ENCODE data around the gene CARMIL3.

Gene CARMIL3

DNA sequence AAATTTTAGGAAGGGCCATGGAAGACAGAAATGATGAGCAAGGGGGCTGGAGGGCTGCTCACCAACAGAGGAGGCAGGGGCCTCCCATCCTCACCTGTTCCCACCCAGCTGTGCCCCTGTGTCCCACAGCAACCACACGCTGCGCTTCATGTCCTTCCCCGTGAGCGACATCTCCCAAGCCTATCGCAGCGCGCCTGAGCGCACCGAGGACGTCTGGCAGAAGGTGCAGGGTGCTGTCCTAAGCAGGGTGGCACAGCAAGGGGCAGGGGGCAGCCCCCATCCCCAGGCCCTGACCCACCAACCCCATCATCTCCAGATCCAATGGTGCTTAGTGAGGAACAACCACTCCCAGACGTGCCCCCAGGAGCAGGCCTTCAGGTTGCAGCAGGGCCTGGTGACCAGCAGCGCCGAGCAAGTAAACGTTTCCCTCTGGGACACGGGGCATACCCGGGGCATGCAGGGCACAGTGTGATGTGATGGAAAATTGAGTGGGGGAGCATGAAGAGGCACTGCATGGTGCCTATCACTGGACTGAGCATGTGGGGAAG, 8.1 kb downstream of the CARMIL3 start:
- no peak for TF ChIP-seq ZFX (IDR thresholded peaks at IDR 0.05; ENCODE audit: borderline replicate concordance)
- TF ChIP-seq, protein P1, sequence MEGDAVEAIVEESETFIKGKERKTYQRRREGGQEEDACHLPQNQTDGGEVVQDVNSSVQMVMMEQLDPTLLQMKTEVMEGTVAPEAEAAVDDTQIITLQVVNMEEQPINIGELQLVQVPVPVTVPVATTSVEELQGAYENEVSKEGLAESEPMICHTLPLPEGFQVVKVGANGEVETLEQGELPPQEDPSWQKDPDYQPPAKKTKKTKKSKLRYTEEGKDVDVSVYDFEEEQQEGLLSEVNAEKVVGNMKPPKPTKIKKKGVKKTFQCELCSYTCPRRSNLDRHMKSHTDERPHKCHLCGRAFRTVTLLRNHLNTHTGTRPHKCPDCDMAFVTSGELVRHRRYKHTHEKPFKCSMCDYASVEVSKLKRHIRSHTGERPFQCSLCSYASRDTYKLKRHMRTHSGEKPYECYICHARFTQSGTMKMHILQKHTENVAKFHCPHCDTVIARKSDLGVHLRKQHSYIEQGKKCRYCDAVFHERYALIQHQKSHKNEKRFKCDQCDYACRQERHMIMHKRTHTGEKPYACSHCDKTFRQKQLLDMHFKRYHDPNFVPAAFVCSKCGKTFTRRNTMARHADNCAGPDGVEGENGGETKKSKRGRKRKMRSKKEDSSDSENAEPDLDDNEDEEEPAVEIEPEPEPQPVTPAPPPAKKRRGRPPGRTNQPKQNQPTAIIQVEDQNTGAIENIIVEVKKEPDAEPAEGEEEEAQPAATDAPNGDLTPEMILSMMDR (IDR thresholded peaks at IDR 0.05), result no peak
- no peak overlapping the region for H3K27ac ChIP-seq

DNA sequence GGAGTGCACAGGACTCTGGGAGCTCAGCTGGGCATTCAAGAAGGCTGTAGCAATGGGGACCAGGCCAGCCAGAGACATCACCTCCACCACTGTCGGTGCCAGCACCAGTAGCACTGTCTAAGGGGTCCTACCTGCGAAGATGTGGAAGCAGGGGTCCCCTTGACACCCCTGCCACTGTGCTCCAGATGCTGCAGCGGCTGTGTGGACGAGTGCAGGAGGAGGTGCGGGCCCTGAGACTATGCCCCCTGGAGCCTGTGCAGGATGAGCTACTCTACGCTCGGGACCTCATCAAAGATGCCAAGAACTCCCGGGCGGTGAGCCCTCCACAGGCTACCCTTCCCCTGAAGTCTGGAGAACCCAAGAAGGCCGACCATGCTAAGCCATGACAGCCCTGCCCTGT, 8.6 kb downstream of the CARMIL3 start:
- no peak overlapping the region for H3K27ac ChIP-seq

DNA sequence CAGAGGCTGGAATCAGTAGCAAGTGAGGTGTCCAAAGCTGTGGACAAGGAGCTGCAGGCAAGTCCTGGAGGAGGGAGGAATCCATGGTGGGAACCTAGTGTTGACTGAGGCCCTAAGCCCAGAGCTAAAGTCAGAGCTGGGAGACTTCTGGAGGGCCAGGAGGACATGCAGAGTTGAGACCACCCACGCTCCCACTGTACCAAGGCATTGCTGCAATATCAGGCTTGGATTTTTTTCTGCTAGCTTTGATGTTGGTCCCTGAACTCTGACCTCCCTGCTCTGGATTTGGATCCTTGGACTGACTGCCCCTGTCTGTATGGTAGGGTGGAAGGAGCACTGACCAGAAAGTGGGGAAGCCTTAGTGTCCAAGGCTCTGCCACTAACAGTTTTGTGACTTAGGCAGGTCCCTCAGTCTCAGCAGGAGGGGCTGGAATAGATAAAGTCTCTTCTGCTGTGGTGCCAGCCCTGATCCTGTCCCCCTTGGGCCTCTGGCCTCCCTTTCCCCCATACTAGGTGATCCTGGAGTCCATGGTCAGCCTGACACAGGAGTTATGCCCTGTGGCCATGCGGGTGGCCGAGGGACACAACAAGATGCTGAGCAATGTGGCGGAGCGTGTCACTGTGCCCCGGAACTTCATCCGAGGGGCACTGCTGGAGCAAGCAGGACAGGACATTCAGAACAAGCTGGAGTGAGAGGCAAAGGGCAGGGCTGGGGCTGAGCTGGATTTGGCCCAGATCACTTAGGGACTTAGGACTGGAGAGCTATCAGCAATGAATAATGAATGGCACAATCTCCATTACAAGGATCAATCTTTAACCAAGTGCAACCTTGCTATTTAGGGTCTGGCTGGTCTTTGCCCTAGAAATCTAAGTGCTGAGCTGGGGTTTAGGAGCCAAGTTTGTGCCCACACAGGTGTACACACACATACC, 9.4 kb downstream of the CARMIL3 start:
- H3K27ac ChIP-seq, result no peak overlapping the region
- TF ChIP-seq, protein P1 (IDR thresholded peaks at IDR 0.05), result no peak
- TF ChIP-seq ZFX (IDR thresholded peaks at IDR 0.05; ENCODE audit: borderline replicate concordance), result no peak

More for the DNA sequence above, 8.6 kb downstream of the CARMIL3 start:
- no peak for TF ChIP-seq ZFX (IDR thresholded peaks at IDR 0.05; ENCODE audit: borderline replicate concordance)
- TF ChIP-seq, protein P1 (IDR thresholded peaks at IDR 0.05), result no peak

DNA sequence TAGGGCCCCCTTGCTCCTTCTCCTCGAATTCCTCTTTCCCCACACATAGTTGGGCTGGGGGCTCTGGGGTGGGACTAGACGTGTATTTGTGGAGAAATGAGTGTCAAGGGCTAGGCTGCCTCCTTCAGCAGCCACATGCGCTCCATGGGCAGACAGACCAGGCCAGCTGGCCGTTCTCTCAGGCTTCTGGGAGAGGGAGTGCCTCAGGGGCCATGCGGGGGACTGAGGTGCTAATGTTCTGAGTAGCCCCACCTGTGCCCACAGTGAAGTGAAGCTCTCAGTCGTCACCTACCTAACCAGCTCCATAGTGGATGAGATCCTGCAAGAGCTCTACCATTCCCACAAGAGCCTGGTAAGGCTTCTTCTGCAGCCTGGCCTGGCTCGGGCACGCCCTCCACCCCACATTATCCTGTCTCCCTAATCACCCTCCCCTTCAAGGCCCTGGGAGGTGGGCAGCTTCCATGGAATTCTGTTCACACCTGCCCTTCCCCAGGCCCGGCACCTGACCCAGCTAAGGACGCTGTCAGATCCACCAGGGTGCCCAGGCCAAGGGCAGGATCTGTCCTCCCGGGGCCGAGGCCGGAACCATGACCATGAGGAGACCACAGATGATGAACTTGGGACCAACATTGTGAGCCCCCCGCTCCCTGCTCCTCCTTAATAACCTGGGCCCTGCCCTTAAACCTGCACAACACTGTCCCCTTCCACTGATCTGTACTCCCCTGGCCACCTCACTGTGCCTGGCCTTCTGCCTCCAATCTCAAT, 10.6 kb downstream of the CARMIL3 start:
- H3K27ac ChIP-seq, result no peak overlapping the region
- TF ChIP-seq, protein P1 (IDR thresholded peaks at IDR 0.05), result no peak
- TF ChIP-seq ZFX (IDR thresholded peaks at IDR 0.05; ENCODE audit: borderline replicate concordance), result no peak

DNA sequence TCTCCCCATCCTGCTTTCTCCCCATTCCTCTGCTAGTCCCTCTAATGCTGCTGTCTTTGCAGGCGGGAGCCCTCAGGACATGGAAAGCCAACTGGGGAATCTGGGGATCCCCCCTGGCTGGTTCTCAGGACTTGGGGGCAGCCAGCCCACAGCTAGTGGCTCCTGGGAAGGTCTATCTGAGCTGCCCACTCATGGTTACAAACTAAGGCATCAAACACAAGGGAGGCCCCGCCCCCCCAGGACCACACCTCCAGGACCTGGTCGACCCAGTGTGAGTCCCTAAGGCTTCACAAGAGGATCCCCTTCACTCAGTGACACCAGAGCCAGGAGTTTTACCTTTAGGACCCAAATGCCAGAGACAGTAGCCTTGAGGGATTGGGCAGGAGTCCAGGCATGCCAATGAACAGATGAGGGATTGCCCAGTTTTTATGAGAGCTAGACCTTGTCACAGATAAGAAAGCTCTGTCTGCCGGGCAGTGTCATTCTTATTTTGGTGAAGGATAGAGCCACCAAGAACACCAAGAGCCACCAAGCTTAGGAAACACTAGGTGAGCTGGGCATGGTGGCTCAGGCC, 11.5 kb downstream of the CARMIL3 start:
- no peak for TF ChIP-seq ZFX (IDR thresholded peaks at IDR 0.05; ENCODE audit: borderline replicate concordance)
- TF ChIP-seq, protein P1 (IDR thresholded peaks at IDR 0.05), result no peak

DNA sequence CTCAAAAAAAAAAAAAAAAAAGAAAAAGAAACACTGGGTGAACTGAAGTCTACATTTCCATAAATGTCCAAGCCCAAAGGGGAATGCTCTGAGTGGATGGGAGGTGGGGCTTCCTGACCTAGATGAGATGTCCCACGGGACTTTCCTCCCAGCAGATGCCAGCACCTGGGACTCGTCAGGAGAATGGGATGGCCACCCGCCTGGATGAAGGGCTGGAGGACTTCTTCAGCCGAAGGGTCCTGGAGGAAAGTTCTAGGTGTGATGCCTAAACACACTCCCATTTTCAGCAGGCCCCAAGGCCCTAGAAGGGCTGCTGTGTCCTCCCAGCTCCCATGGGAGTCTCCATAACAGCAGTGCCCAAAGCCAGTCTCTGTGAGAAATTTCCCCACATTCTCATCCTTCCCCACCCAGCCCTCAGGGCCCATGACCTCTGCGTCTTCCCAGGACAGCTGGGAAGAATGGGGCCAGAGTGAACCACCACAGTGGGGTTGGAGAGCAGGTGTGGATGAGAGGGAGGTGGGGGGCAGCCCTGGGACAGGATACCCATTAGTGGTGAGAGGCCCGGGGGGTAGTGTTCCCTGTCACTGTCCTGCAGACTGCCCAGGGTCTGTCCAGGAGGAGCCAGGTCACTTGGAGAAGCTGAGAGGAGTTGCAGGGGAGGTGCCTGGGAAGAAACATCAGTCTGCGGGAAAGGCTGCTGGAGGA, 12.4 kb downstream of the CARMIL3 start:
- TF ChIP-seq, protein P1 (IDR thresholded peaks at IDR 0.05), result no peak
- no peak for TF ChIP-seq ZFX (IDR thresholded peaks at IDR 0.05; ENCODE audit: borderline replicate concordance)

More for the DNA sequence above, 11.5 kb downstream of the CARMIL3 start:
- H3K27ac ChIP-seq, result no peak overlapping the region

More for the DNA sequence above, 12.4 kb downstream of the CARMIL3 start:
- H3K27ac ChIP-seq, result no peak overlapping the region
